IMR-90 (cell line): ENCODE results near the gene DPEP3.

ENCODE experiments used
- BHLHE40 ChIP-seq: fragments of 150-350 bp; IDR thresholded peaks from 2 replicates; pipeline ENCODE4 v1.6.1; 2016; ENCODE audit warnings: mild to moderate bottlenecking, low read depth, low read length
- CEBPB ChIP-seq: IDR thresholded peaks from 2 replicates; pipeline ENCODE4 v1.6.1; 2012; ENCODE audit warnings: low read depth, low read length, improper control_type of control experiment
- CTCF ChIP-seq: conservative IDR thresholded peaks from 2 replicates; pipeline ENCODE4 v1.5.1; 2012; ENCODE audit warnings: mild to moderate bottlenecking, low read depth, low read length, improper control_type of control experiment
- MXI1 ChIP-seq: IDR thresholded peaks from 2 replicates; pipeline ENCODE4 v1.6.1; 2012; ENCODE audit warnings: low read depth, mild to moderate bottlenecking, low read length, moderate library complexity, borderline replicate concordance
- POLR2A ChIP-seq: IDR thresholded peaks from 2 replicates; pipeline ENCODE4 v1.6.1; 2012; ENCODE audit warnings: mild to moderate bottlenecking, low read depth, low read length
- RAD21 ChIP-seq: IDR thresholded peaks from 2 replicates; pipeline ENCODE4 v1.6.1; 2012; ENCODE audit warnings: low read length, improper control_type of control experiment
- TF ChIP-seq, protein P1 (sequence below): fragments of 150-350 bp; IDR thresholded peaks from 2 replicates; pipeline ENCODE4 v1.6.1; 2017; ENCODE audit warnings: mild to moderate bottlenecking, antibody characterized with exemption, low read length, low read depth

GRCh38 chr16:67990018-67990386 is 9.7 kb upstream of the DPEP3 start:
- TF ChIP-seq, protein P1, sequence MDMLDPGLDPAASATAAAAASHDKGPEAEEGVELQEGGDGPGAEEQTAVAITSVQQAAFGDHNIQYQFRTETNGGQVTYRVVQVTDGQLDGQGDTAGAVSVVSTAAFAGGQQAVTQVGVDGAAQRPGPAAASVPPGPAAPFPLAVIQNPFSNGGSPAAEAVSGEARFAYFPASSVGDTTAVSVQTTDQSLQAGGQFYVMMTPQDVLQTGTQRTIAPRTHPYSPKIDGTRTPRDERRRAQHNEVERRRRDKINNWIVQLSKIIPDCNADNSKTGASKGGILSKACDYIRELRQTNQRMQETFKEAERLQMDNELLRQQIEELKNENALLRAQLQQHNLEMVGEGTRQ, result no peak
- TF ChIP-seq CTCF (no peak), BHLHE40 (no peak), POLR2A (no peak), MXI1 (no peak), CEBPB (no peak), RAD21 (no peak)
